Gastroesophageal sphincter (tissue), 4 donors: Measurements from ENCODE around the gene INPP5D. TPM values are rescaled to one million over a fixed set of nuclear protein-coding genes. Genes with fewer than 3 reads are reported as not detected.
"Not testable (repeated sequence)": the region's sequence is repeated elsewhere in the genome, so short reads cannot be mapped to it uniquely, and the experiment has no call there.

Experiments used
- ATAC-seq: fragments of 150-250 bp; one replicate; pipeline ENCODE4 v1.9.1; 2016; ENCODE audit warnings: mild to moderate bottlenecking, moderate library complexity
- H3K27ac ChIP-seq, 4 donors: fragments of 200-600 bp; sonication (generic) in 3 of 4; 1 replicate in 3 of 4; 2 replicates in 1 of 4; pipeline ENCODE4 v1.5.1; 2016 to 2019
- H3K27me3 ChIP-seq: fragments of 200-600 bp; sonication (generic); one replicate; pipeline ENCODE4 v1.5.1; 2019
- H3K36me3 ChIP-seq, 2 donors: fragments of 200-600 bp; sonication (generic); one replicate each; pipeline ENCODE4 v1.5.1; 2019; ENCODE audit warnings: control low read depth in 1 of 2
- H3K4me1 ChIP-seq, 3 donors: fragments of 200-600 bp; sonication (generic); 1 replicate in 2 of 3; 2 replicates in 1 of 3; pipeline ENCODE4 v1.5.1; 2016 to 2019; ENCODE audit warnings: control low read depth in 2 of 3
- H3K4me3 ChIP-seq, 2 donors: fragments of 200-600 bp; sonication (generic); one replicate each; pipeline ENCODE4 v1.5.1; 2019; ENCODE audit warnings: mild to moderate bottlenecking in 1 of 2, moderate library complexity in 1 of 2
- H3K9me3 ChIP-seq, 3 donors: fragments of 200-600 bp; sonication (generic); one replicate each; pipeline ENCODE4 v1.5.1; 2017 to 2019; ENCODE audit warnings: control low read depth in 2 of 3
- EP300 ChIP-seq: sonication (generic); formaldehyde crosslinking; IDR thresholded peaks from one replicate; pipeline ENCODE4 v1.6.1; 2017; ENCODE audit warnings: antibody characterized with exemption, mild to moderate bottlenecking
- POLR2A ChIP-seq, 2 donors: fragments of 450-650 bp; IDR thresholded peaks; one replicate each; pipeline ENCODE4 v1.6.1; 2017; ENCODE audit warnings: antibody characterized with exemption in 2 of 2, mild to moderate bottlenecking in 2 of 2, moderate library complexity in 1 of 2
- POLR2AphosphoS5 ChIP-seq: sonication (generic); formaldehyde crosslinking; IDR thresholded peaks from one replicate; pipeline ENCODE4 v1.6.1; 2017; ENCODE audit warnings: antibody characterized with exemption
- WGBS, 2 donors: methylation state at CpG; one replicate each; pipeline ENCODE4 v1.1.5; 2018; ENCODE audit warnings: low coverage in 1 of 2; 5-methylcytosine and 5-hydroxymethylcytosine counted together
- total RNA-seq, 4 donors: library from RNA; depleted of rRNA; stranded (reverse); fragments of >200 nt; gene quantifications; one replicate each; pipeline ENCODE4 v1.1.0, GENCODE V29; 2016
- TF ChIP-seq, protein P1 (sequence below), 4 experiments: fragments of 200-600 bp in 2 of 4; fragments of 450-650 bp in 2 of 4; sonication (generic) in 1 of 4; IDR thresholded peaks; one replicate each; pipeline ENCODE4 v1.5.1; 2017 to 2019; ENCODE audit warnings: antibody characterized with exemption in 4 of 4, mild to moderate bottlenecking in 2 of 4, moderate library complexity in 2 of 4

INPP5D gene
- total RNA-seq, 4 donors from 2014 or later, result 6.5 to 12.4 (median 9.3) TPM

DNA sequence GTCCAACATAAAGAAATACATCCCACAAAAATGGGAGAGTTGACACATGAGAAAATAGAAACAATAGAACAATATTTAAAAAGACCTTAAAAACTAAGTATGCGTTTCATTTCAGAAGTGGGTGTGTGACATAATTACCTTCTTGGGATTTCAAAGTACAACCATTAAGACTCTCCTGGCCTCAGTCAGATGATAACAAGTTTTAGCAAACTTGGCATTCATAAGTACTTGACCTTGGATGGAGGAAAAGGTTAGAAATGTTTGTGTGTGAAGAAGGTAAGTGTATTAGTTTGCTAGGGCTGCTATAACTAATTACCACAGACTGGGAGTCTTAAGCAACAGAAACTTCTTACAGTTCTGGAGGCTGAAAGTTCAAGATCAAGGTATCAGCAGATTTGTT, 42.2 kb upstream of the INPP5D start:
- WGBS, 2 donors, result 50 to 96% methylated on average over 1 of the region's 1 CpG
- TF ChIP-seq POLR2A (IDR thresholded peaks at IDR 0.05) (no peak), EP300 (no peak), POLR2AphosphoS5 (no peak)
- TF ChIP-seq, protein P1, sequence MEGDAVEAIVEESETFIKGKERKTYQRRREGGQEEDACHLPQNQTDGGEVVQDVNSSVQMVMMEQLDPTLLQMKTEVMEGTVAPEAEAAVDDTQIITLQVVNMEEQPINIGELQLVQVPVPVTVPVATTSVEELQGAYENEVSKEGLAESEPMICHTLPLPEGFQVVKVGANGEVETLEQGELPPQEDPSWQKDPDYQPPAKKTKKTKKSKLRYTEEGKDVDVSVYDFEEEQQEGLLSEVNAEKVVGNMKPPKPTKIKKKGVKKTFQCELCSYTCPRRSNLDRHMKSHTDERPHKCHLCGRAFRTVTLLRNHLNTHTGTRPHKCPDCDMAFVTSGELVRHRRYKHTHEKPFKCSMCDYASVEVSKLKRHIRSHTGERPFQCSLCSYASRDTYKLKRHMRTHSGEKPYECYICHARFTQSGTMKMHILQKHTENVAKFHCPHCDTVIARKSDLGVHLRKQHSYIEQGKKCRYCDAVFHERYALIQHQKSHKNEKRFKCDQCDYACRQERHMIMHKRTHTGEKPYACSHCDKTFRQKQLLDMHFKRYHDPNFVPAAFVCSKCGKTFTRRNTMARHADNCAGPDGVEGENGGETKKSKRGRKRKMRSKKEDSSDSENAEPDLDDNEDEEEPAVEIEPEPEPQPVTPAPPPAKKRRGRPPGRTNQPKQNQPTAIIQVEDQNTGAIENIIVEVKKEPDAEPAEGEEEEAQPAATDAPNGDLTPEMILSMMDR (IDR thresholded peaks at IDR 0.05), result no peak
- Histone ChIP-seq H3K4me3 (no peak overlapping the region), H3K9me3 (peaks cover 0 to 8% (median 0%) of the 10 kb centered on the region in 3 donors), H3K27me3 (no peaks in the 10 kb centered on the region), H3K4me1 (no peaks in the 10 kb centered on the region), H3K36me3 (no peaks in the 10 kb centered on the region), H3K27ac (no peak overlapping the region)
- no peak for ATAC-seq

DNA sequence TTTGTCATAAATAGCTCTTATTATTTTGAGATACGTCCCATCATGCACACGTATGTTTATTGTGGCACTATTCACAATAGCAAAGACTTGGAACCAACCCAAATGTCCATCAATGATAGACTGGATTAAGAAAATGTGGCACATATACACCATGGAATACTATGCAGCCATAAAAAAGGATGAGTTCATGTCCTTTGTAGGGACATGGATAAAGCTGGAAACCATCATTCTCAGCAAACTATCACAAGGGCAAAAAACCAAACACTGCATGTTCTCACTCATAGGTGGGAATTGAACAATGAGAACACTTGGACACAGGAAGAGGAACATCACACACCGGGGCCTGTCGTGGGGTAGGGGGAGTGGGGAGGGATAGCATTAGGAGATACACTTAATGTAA, 40.5 kb upstream of the INPP5D start:
- 75 to 100% methylated on average over 2 to 4 of the region's 4 CpGs for WGBS, 2 donors
- not testable (repeated sequence) for H3K4me3 ChIP-seq, H3K36me3 ChIP-seq, ATAC-seq, H3K9me3 ChIP-seq, H3K27ac ChIP-seq, H3K27me3 ChIP-seq, H3K4me1 ChIP-seq

DNA sequence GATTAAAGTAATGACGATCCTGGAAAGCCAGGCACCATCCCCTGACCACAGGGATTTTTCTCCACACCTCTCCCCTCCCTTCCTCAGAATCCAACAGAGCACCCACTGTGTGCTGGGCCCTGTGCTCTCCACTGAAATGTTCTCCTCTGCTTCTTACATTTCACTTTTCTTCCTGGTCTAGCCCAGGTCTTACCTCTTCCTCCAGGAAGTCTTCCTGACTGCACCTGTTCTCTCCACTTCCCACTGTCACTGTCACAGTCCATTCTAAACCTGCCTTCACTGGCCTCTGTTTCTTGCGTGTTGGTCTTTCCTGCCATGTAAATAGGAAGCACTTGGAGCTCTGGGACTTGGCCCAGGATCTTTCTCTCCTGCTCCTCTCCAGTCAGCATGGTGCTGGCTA, 39.7 kb upstream of the INPP5D start:
- Histone ChIP-seq H3K27me3 (no peaks in the 10 kb centered on the region), H3K9me3 (peaks cover 0 to 8% (median 0%) of the 10 kb centered on the region in 3 donors), H3K36me3 (no peaks in the 10 kb centered on the region), H3K27ac (no peak overlapping the region), H3K4me1 (no peaks in the 10 kb centered on the region), H3K4me3 (no peak overlapping the region)
- TF ChIP-seq, protein P1 (IDR thresholded peaks at IDR 0.05), result no peak
- TF ChIP-seq POLR2AphosphoS5 (no peak), EP300 (no peak), POLR2A (IDR thresholded peaks at IDR 0.05) (no peak)
- ATAC-seq, result no peak
- 65 to 74% methylated on average over 2 of the region's 2 CpGs for WGBS, 2 donors

DNA sequence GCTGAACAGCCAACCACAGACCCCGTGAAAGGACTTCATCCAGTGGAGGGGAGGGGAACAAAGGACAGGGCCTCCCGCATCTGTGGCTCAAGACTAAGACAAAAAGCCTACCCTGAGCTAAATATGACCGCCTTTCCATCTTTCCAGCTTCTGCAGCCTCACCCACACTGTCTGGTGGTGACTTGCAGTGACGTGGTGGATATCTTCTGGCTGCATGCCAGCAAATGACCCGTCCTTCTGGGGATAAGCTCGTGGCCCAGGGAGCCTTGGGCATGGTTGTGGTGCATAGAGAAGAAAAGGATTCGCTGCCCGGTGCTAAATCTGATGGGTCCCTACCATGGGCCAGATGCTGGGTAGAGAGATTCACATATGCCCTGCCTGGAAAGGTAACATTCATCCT, 38.4 kb upstream of the INPP5D start:
- 67 to 89% methylated on average over 1 to 3 of the region's 8 CpGs for WGBS, 2 donors
- H3K9me3 ChIP-seq, result peaks cover 0 to 8% (median 0%) of the 10 kb centered on the region in 3 donors
- TF ChIP-seq EP300, result no peak
- TF ChIP-seq POLR2AphosphoS5, result no peak
- no peak for TF ChIP-seq POLR2A (IDR thresholded peaks at IDR 0.05)
- TF ChIP-seq, protein P1 (IDR thresholded peaks at IDR 0.05), result no peak
- no peak overlapping the region for H3K4me3 ChIP-seq
- no peaks in the 10 kb centered on the region for H3K4me1 ChIP-seq
- H3K27ac ChIP-seq, result no peak overlapping the region
- H3K36me3 ChIP-seq, result no peaks in the 10 kb centered on the region
- no peak for ATAC-seq
- H3K27me3 ChIP-seq, result no peaks in the 10 kb centered on the region

DNA sequence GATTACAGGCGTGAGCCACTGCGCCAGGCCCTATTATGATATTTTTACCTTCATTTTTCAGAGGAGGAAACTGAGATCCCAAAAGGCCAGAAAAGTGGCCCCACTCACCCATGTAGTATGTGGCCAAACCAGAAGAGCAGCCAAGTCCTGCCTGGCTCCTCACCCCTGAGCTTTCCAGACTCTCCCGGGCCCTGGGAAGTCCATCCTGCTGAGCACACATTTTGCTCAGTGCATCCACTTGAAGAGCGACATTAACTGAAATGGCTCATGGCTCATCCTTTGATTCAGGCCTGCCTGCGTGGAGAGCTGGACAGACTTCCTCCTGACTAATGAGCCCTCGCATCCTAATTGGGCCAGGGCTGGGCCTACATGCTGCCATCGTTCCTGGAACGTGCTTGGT, 37.6 kb upstream of the INPP5D start:
- WGBS, 2 donors, result 93 to 100% methylated on average over 1 to 2 of the region's 8 CpGs
- TF ChIP-seq POLR2A (IDR thresholded peaks at IDR 0.05) (no peak), EP300 (no peak), POLR2AphosphoS5 (no peak)
- TF ChIP-seq, protein P1 (IDR thresholded peaks at IDR 0.05), result no peak
- Histone ChIP-seq H3K36me3 (no peaks in the 10 kb centered on the region), H3K4me1 (no peaks in the 10 kb centered on the region), H3K4me3 (no peak overlapping the region), H3K27me3 (no peaks in the 10 kb centered on the region), H3K27ac (no peak overlapping the region), H3K9me3 (peaks cover 0 to 8% (median 0%) of the 10 kb centered on the region in 3 donors)
- ATAC-seq, result no peak
